Renal cortical epithelial cell (primary cell): ENCODE results near the gene THAP3. TPM values are rescaled to one million over a fixed set of nuclear protein-coding genes. Genes with fewer than 3 reads are reported as not detected.

Experiments used
- DNase-seq: peaks from one replicate; pipeline ENCODE4 v3.0.0-alpha.2; 2011; ENCODE audit warnings: low read depth
- total RNA-seq: library from RNA; depleted of rRNA; stranded (reverse); fragments of >200 nt; gene quantifications from 2 replicates; pipeline ENCODE4 v1.2.3, GENCODE V29; 2014

The THAP3 gene
- total RNA-seq, 1 donor from 2014 or later: 20.9 TPM

- DNase-seq: peak; percentile 33
Measured at GRCh38 chr1:6612641-6613360, 11.9 kb upstream of the THAP3 start.

GRCh38 chr1:6613361-6614018 lies 11.2 kb upstream of the THAP3 start, which contains the start of gene PHF13:
Gene PHF13 (plus strand): TSS chr1:6613731. CDS start chr1:6614067, 336 bp downstream.
- DNase-seq: peak; percentile 92

- DNase-seq: no peak
Measured at GRCh38 chr1:6614019-6614928, 10.4 kb upstream of the THAP3 start.

GRCh38 chr1:6614929-6615785 lies 9.5 kb upstream of the THAP3 start:
- DNase-seq: no peak

GRCh38 chr1:6619045-6619444 lies 5.6 kb upstream of the THAP3 start:
- no peak for DNase-seq

- no peak for DNase-seq
Measured at GRCh38 chr1:6621429-6622391, 3.0 kb upstream of the THAP3 start.

- no peak for DNase-seq
Measured at GRCh38 chr1:6622396-6623152, 2.1 kb upstream of the THAP3 start.

- no peak for DNase-seq
Measured at GRCh38 chr1:6623269-6623965, 1.3 kb upstream of the THAP3 start.

- peak; percentile 31 for DNase-seq
Measured at GRCh38 chr1:6625584-6626149, 999 bp downstream of the THAP3 start.

- no peak for DNase-seq
Measured at GRCh38 chr1:6627031-6627430, 2.4 kb downstream of the THAP3 start.

- no peak for DNase-seq
Measured at GRCh38 chr1:6627841-6628545, 3.3 kb downstream of the THAP3 start.

GRCh38 chr1:6628971-6629479 lies 4.4 kb downstream of the THAP3 start:
- no peak for DNase-seq

- DNase-seq: no peak
Measured at GRCh38 chr1:6630027-6630426, 5.4 kb downstream of the THAP3 start.

GRCh38 chr1:6631058-6631457 lies 6.4 kb downstream of the THAP3 start:
- DNase-seq: no peak

- DNase-seq: no peak
Measured at GRCh38 chr1:6632588-6633514, 8.2 kb downstream of the THAP3 start.

GRCh38 chr1:6634371-6635052 lies 9.8 kb downstream of the THAP3 start:
- no peak for DNase-seq
